GM12878 (cell line): ENCODE data around the gene RGS6. TPM values are rescaled to one million over a fixed set of nuclear protein-coding genes. Genes with fewer than 3 reads are reported as not detected.

Experiments used
- ATAC-seq: fragments of 200-7000 bp; cut with Tn5 transposase; 3 replicates; pipeline ENCODE4 v1.9.1; 2020; ENCODE audit warnings: mild to moderate bottlenecking, moderate library complexity
- BruUV-seq: library from RNA; stranded (reverse); fragments of 400-500 nt; replicated peaks from 2 replicates; lab custom pipeline; 2021; lab: Mats Ljungman, UMichigan
- CTCF ChIA-PET: fragments of 300-600 bp; sonication (Branson Sonifier 250); formaldehyde crosslinking; extraction: SDS; loops from one replicate; lab custom pipeline; 2021; ENCODE audit warnings: inconsistent platforms; lab: Yijun Ruan, JAX
- POLR2A ChIA-PET: fragments of 350-600 bp; formaldehyde crosslinking; extraction: SDS; loops from one replicate; lab custom pipeline; 2021; ENCODE audit warnings: inconsistent platforms; lab: Charles Lee
- RAD21 ChIA-PET: fragments of 300-600 bp; sonication (Branson Sonifier 250); formaldehyde crosslinking; loops from one replicate; lab custom pipeline; 2023; ENCODE audit warnings: antibody characterized with exemption; ENCODE audit not compliant: unreplicated experiment; lab: Charles Lee
- SMC1A ChIA-PET: fragments of 300-600 bp; sonication (Branson Sonifier 250); formaldehyde crosslinking; loops from one replicate; lab custom pipeline; 2023; ENCODE audit not compliant: unreplicated experiment, uncharacterized antibody; lab: Charles Lee
- DNase-seq: peaks from one replicate; pipeline ENCODE4 v3.0.0-alpha.2; 2011; ENCODE audit warnings: low read depth, low spot score
- FAIRE-seq: peaks from 3 replicates; lab custom pipeline; 2011; peaks lifted over from hg19 to GRCh38; lab: Jason Lieb, UNC
- H2AFZ ChIP-seq: 2 replicates; pipeline ENCODE4 v1.6.0; 2011; ENCODE audit warnings: low read depth, low read length, control low read depth; ENCODE audit not compliant: control insufficient read depth
- H3K27ac ChIP-seq: 2 replicates; pipeline ENCODE4 v1.5.1; 2011; ENCODE audit warnings: control low read depth; ENCODE audit not compliant: control insufficient read depth, insufficient read depth
- H3K27me3 ChIP-seq, 2 experiments: replicated peaks in 1 of 2; 2 replicates each; pipeline versions ENCODE4 v1.6.0 to v1.6.1; 2011; ENCODE audit warnings: low read length in 1 of 2; ENCODE audit not compliant: control insufficient read depth in 2 of 2, insufficient read depth in 2 of 2
- H3K36me3 ChIP-seq, 2 experiments: 2 replicates each; pipeline ENCODE4 v1.5.1; 2011; ENCODE audit warnings: low read length in 1 of 2; ENCODE audit not compliant: control insufficient read depth in 2 of 2, insufficient read depth in 2 of 2
- H3K4me1 ChIP-seq: 2 replicates; pipeline ENCODE4 v1.6.1; 2011; ENCODE audit warnings: mild to moderate bottlenecking, low read length, moderate library complexity, mixed read lengths; ENCODE audit not compliant: control insufficient read depth, insufficient read depth
- H3K4me2 ChIP-seq: 2 replicates; pipeline ENCODE4 v1.6.0; 2011; ENCODE audit warnings: control low read depth; ENCODE audit not compliant: control insufficient read depth, insufficient read depth
- H3K4me3 ChIP-seq: fragments of 200-600 bp; sonication (generic); 2 replicates; pipeline ENCODE4 v1.5.1; 2016
- H3K79me2 ChIP-seq: 2 replicates; pipeline ENCODE4 v1.6.0; 2011; ENCODE audit warnings: low read length; ENCODE audit not compliant: control insufficient read depth, insufficient read depth
- H3K9ac ChIP-seq: 2 replicates; pipeline ENCODE4 v1.8.0; 2011; ENCODE audit warnings: low read length, control low read depth, mixed read lengths; ENCODE audit not compliant: control insufficient read depth, insufficient read depth
- H3K9me3 ChIP-seq: replicated peaks from 3 replicates; pipeline ENCODE4 v1.5.1; 2011; ENCODE audit warnings: mild to moderate bottlenecking, low read length; ENCODE audit not compliant: control insufficient read depth, insufficient read depth
- H4K20me1 ChIP-seq: 2 replicates; pipeline ENCODE4 v1.6.0; 2011; ENCODE audit not compliant: control insufficient read depth, insufficient read depth
- BCL3 ChIP-seq: IDR thresholded peaks from 2 replicates; pipeline ENCODE4 v1.6.1; 2011; ENCODE audit warnings: borderline replicate concordance, low read depth, mild to moderate bottlenecking, moderate library complexity, low read length; ENCODE audit not compliant: insufficient read depth, poor library complexity, severe bottlenecking
- BHLHE40 ChIP-seq, 2 experiments: fragments of 450-650 bp in 1 of 2; IDR thresholded peaks; 2 replicates each; pipeline ENCODE4 v1.6.1; 2011 to 2017; ENCODE audit warnings: low read depth in 2 of 2, borderline replicate concordance in 1 of 2, improper control_type of control experiment in 1 of 2, low read length in 1 of 2, mild to moderate bottlenecking in 1 of 2
- FOXK2 ChIP-seq: fragments of 450-650 bp; IDR thresholded peaks from 2 replicates; pipeline ENCODE4 v1.6.1; 2017; ENCODE audit warnings: mild to moderate bottlenecking, moderate library complexity
- IRF5 ChIP-seq: fragments of 450-650 bp; IDR thresholded peaks from 2 replicates; pipeline ENCODE4 v1.6.1; 2017; ENCODE audit warnings: borderline replicate concordance
- JUNB ChIP-seq: IDR thresholded peaks from 2 replicates; pipeline ENCODE4 v1.6.1; 2016; ENCODE audit warnings: antibody characterized with exemption, mild to moderate bottlenecking
- JUND ChIP-seq: IDR thresholded peaks from 2 replicates; pipeline ENCODE4 v1.6.1; 2012; ENCODE audit warnings: low read depth, mild to moderate bottlenecking, low read length, improper control_type of control experiment, moderate library complexity
- MEF2A ChIP-seq: IDR thresholded peaks from 2 replicates; pipeline ENCODE4 v1.6.1; 2011; ENCODE audit warnings: low read depth, mild to moderate bottlenecking, low read length, moderate library complexity; ENCODE audit not compliant: insufficient read depth
- MXI1 ChIP-seq: fragments of 150-350 bp; IDR thresholded peaks from 2 replicates; pipeline ENCODE4 v1.6.1; 2011; ENCODE audit warnings: low read depth, mild to moderate bottlenecking, inconsistent platforms, low read length, improper control_type of control experiment
- NFIC ChIP-seq: IDR thresholded peaks from 2 replicates; pipeline ENCODE4 v1.6.1; 2012; ENCODE audit warnings: low read depth, mild to moderate bottlenecking, inconsistent platforms, low read length, moderate library complexity
- PAX8 ChIP-seq: fragments of 450-650 bp; IDR thresholded peaks from 2 replicates; pipeline ENCODE4 v1.6.1; 2017; ENCODE audit warnings: mild to moderate bottlenecking, moderate library complexity
- PBX3 ChIP-seq: IDR thresholded peaks from 2 replicates; pipeline ENCODE4 v1.6.1; 2011; ENCODE audit warnings: mild to moderate bottlenecking, low read depth, low read length, moderate library complexity; ENCODE audit not compliant: insufficient replicate concordance
- POLR2A ChIP-seq: IDR thresholded peaks from 2 replicates; pipeline ENCODE4 v1.6.1; 2011; ENCODE audit warnings: low read depth, mild to moderate bottlenecking, low read length
- SIX5 ChIP-seq: IDR thresholded peaks from 2 replicates; pipeline ENCODE4 v1.6.1; 2011; ENCODE audit warnings: mild to moderate bottlenecking, low read depth, low read length, moderate library complexity; ENCODE audit not compliant: severe bottlenecking
- SREBF2 ChIP-seq: IDR thresholded peaks from 2 replicates; pipeline ENCODE4 v1.6.1; 2012; ENCODE audit warnings: mild to moderate bottlenecking, low read length
- WGBS: methylation state at CpG from one replicate; pipeline ENCODE4 v1.1.6; 2016; ENCODE audit warnings: low lambda C conversion rate; ENCODE audit not compliant: insufficient replicate concordance, insufficient coverage; ENCODE audit errors: missing lambda C conversion rate; 5-methylcytosine and 5-hydroxymethylcytosine counted together
- in situ Hi-C: fragments of 300-500 bp; cut with MboI; formaldehyde crosslinking; loops from 9 replicates; pipeline ENCODE4 v1.14.3; 2018; ENCODE audit warnings: mixed read lengths
- intact Hi-C: fragments of 100-400 bp; cut with micrococcal nuclease; formaldehyde crosslinking; loops from one replicate; pipeline ENCODE4 v1.14.2; 2022; ENCODE audit not compliant: unreplicated experiment
- polyA plus RNA-seq, 11 experiments: library from polyadenylated mRNA; depleted of rRNA in 4 of 11; unstranded in 6 of 11; stranded (reverse) in 5 of 11; fragments of >200 nt; fragmentation: Nextera tagmentation in 4 of 11; fragmentation: Illumina TruSeq in 1 of 11; extraction: Ambion mirVana in 4 of 11; extraction: Trizol in 1 of 11; gene quantifications; 1 replicate in 1 of 11; 2 replicates in 10 of 11; pipeline versions ENCODE4 v1.2.1 to v1.2.3, GENCODE V29; 2011 to 2016; ENCODE audit warnings: inconsistent platforms in 2 of 11, missing spikeins in 2 of 11, low read depth in 1 of 11
- total RNA-seq, 4 experiments: library from RNA; depleted of rRNA in 3 of 4; stranded (reverse); fragments of >200 nt in 3 of 4; fragmentation: Illumina TruSeq in 1 of 4; extraction: Trizol in 1 of 4; gene quantifications; 2 replicates each; pipeline versions ENCODE4 v1.2.1 to v1.2.3, GENCODE V29; 2013 to 2021

The RGS6 gene
- total and polyA plus RNA-seq, 10 of the 15 experiments (the other 5 are each of a cell fraction or from before 2014, with no cell fraction given), result 3.9 to 18.1 (median 12.4) TPM

- 0 out of 2 replicates have a peak, but pooled peaks have one; percentile 19 for TF ChIP-seq JUNB
- peak; percentile 95 for TF ChIP-seq MEF2A
- no peak for TF ChIP-seq IRF5
- 0 out of 4 replicates have a peak, but pooled peaks of 1 of the 2 experiments have one; percentile 12 for TF ChIP-seq BHLHE40 (IDR thresholded peaks at IDR 0.05; ENCODE audit: borderline replicate concordance in 1 of 2, low read depth in 2 of 2, low read length in 1 of 2)
- TF ChIP-seq, all 136 proteins: peak for 33
Observed at GRCh38 chr14:72518809-72519377, 586.7 kb downstream of the RGS6 start (continued).

- Histone ChIP-seq H3K36me3 (no peaks in the 10 kb centered on the region), H3K27me3 (no peaks in the 10 kb centered on the region), H3K9ac (peak overlapping the region; percentile 1; the same call in 1 of the 2 replicates), H3K4me3 (peak overlapping the region; percentile 18; the same call in 1 of the 2 replicates), H3K27ac (peak overlapping the region; percentile 86), H2AFZ (peak overlapping the region; percentile 32), H3K4me1 (peaks cover 49% of the 10 kb centered on the region), H3K79me2 (no peaks in the 10 kb centered on the region), H3K4me2 (peak overlapping the region; percentile 88), H4K20me1 (no peaks in the 10 kb centered on the region), H3K9me3 (peaks cover 3% of the 10 kb centered on the region; the same call in 1 of the 3 replicates)
- intact Hi-C loops (loop anchor here (2.0 to 10.0 kb wide), 5 partner anchors 43 to 295 kb away; no protein-coding TSS in a partner anchor), in situ Hi-C loops (loop anchor here (5.0 to 10.0 kb wide), 2 partner anchors 388 to 955 kb away; no protein-coding TSS in a partner anchor)
- peak; percentile 57 for ATAC-seq
- ChIA-PET POLR2A (interaction anchor here (0.5 to 2.8 kb wide), 3 partner anchors 384 to 400 kb away, joined by 3 to 12 read pairs (median 7); no protein-coding TSS in a partner anchor), RAD21 (interaction anchor here (0.7 to 10.4 kb wide), 19 partner anchors 8 to 776 kb away, joined by 3 to 216 read pairs (median 4); partner anchors contain the start of gene DPF3), SMC1A (interaction anchor here (0.6 to 8.8 kb wide), 23 partner anchors 11 to 429 kb away, joined by 3 to 304 read pairs (median 3); no protein-coding TSS in a partner anchor), CTCF (interaction anchor here (0.6 to 12.6 kb wide), 10 partner anchors 43 to 430 kb away, joined by 3 to 520 read pairs (median 4); no protein-coding TSS in a partner anchor)
- WGBS, result 2% methylated on average over 4 of the region's 4 CpGs
- no TSS peak for BruUV-seq
- FAIRE-seq, result no peak
- no peak for DNase-seq
- TF ChIP-seq SREBF2 (no peak), PBX3 (peak; percentile 61), NFIC (peak; percentile 29; the same call in 1 of the 2 replicates), POLR2A (no peak), BCL3 (peak; percentile 4), JUND (no peak), SIX5 (no peak), PAX8 (no peak), FOXK2 (no peak), MXI1 (no peak)
Observed at GRCh38 chr14:72519543-72519942, 587.3 kb downstream of the RGS6 start.
